GM19193 (cell line): ENCODE data around the gene LITAF.

ENCODE experiments used
- POLR2A ChIP-seq: IDR thresholded peaks from 4 replicates; pipeline ENCODE4 v1.6.1; 2011; ENCODE audit not compliant: insufficient read depth, insufficient read length; ENCODE audit errors: extremely low read depth

Gene LITAF

GRCh38 chr16:11500700-11501346 is 85.9 kb downstream of the LITAF start:
- no peak for TF ChIP-seq POLR2A

- no peak for TF ChIP-seq POLR2A
Measured at GRCh38 chr16:11499295-11500089, 87.2 kb downstream of the LITAF start.

- TF ChIP-seq POLR2A = no peak
Measured at GRCh38 chr16:11498683-11499082, 88.0 kb downstream of the LITAF start.

GRCh38 chr16:11497851-11498289 is 88.8 kb downstream of the LITAF start:
- no peak for TF ChIP-seq POLR2A
